IPS DF 6.9 (cell line): ENCODE data around the gene DNAH9.

Source experiments
- DNase-seq: peaks from one replicate; pipeline ENCODE4 v3.0.0-alpha.2; 2013; ENCODE audit warnings: low read depth, low spot score
- H3K27ac ChIP-seq: one replicate; pipeline ENCODE4 v1.5.1; 2013; ENCODE audit warnings: low read length, control low read depth
- H3K27me3 ChIP-seq: 2 replicates; pipeline ENCODE4 v1.6.1; 2013; ENCODE audit warnings: mild to moderate bottlenecking, low read length; ENCODE audit not compliant: control insufficient read depth, insufficient read depth
- H3K36me3 ChIP-seq: 2 replicates; pipeline ENCODE4 v1.6.1; 2013; ENCODE audit warnings: low read length; ENCODE audit not compliant: control insufficient read depth, insufficient read depth
- H3K4me1 ChIP-seq: 2 replicates; pipeline ENCODE4 v1.6.1; 2013; ENCODE audit warnings: low read length; ENCODE audit not compliant: control insufficient read depth, insufficient read depth
- H3K4me3 ChIP-seq: 2 replicates; pipeline ENCODE4 v1.5.1; 2013; ENCODE audit warnings: mild to moderate bottlenecking, low read length
- H3K9me3 ChIP-seq: 2 replicates; pipeline ENCODE4 v1.6.1; 2013; ENCODE audit warnings: low read length, inconsistent platforms; ENCODE audit not compliant: control insufficient read depth, insufficient read depth
- WGBS: extraction: QIAGEN DNeasy Blood & Tissue Kit; methylation state at CpG from one replicate; pipeline ENCODE4 v1.1.7; 2013; ENCODE audit warnings: mixed read lengths, missing lambda C conversion rate; ENCODE audit not compliant: insufficient read length, insufficient coverage; 5-methylcytosine and 5-hydroxymethylcytosine counted together

Gene DNAH9

GRCh38 chr17:11651089-11651488, 52.8 kb downstream of the DNAH9 start:
- no peak overlapping the region for H3K4me3 ChIP-seq
- H3K27me3 ChIP-seq: no peaks in the 10 kb centered on the region
- WGBS: no CpG with 5 or more reads among the region's 3 CpGs
- H3K4me1 ChIP-seq: no peaks in the 10 kb centered on the region
- H3K9me3 ChIP-seq: no peaks in the 10 kb centered on the region
- H3K36me3 ChIP-seq: no peaks in the 10 kb centered on the region
- no peak for DNase-seq
- no peak overlapping the region for H3K27ac ChIP-seq

GRCh38 chr17:11668618-11669017, 70.3 kb downstream of the DNAH9 start:
- Histone ChIP-seq H3K36me3 (no peaks in the 10 kb centered on the region), H3K27ac (no peak overlapping the region), H3K4me3 (no peak overlapping the region), H3K9me3 (no peaks in the 10 kb centered on the region), H3K4me1 (peaks cover 2% of the 10 kb centered on the region; the same call in 1 of the 2 replicates), H3K27me3 (no peaks in the 10 kb centered on the region)
- DNase-seq: peak; percentile 61
- WGBS: no CpG with 5 or more reads among the region's 1 CpG

- DNase-seq: no peak
- Histone ChIP-seq H3K27ac (no peak overlapping the region), H3K27me3 (no peaks in the 10 kb centered on the region), H3K36me3 (no peaks in the 10 kb centered on the region), H3K4me1 (no peaks in the 10 kb centered on the region), H3K9me3 (no peaks in the 10 kb centered on the region), H3K4me3 (no peak overlapping the region)
- no CpG with 5 or more reads among the region's 4 CpGs for WGBS
Observed at GRCh38 chr17:11671126-11671525, 72.9 kb downstream of the DNAH9 start.

GRCh38 chr17:11682646-11683045, 84.4 kb downstream of the DNAH9 start:
- no peak overlapping the region for H3K27ac ChIP-seq
- no peak for DNase-seq
- H3K36me3 ChIP-seq: no peaks in the 10 kb centered on the region
- no peak overlapping the region for H3K4me3 ChIP-seq
- WGBS: no CpG with 5 or more reads among the region's 2 CpGs
- H3K9me3 ChIP-seq: no peaks in the 10 kb centered on the region
- no peaks in the 10 kb centered on the region for H3K27me3 ChIP-seq
- no peaks in the 10 kb centered on the region for H3K4me1 ChIP-seq

GRCh38 chr17:11690681-11691080, 92.4 kb downstream of the DNAH9 start:
- H3K36me3 ChIP-seq: no peaks in the 10 kb centered on the region
- WGBS: no CpG with 5 or more reads among the region's 5 CpGs

GRCh38 chr17:11692688-11693087, 94.4 kb downstream of the DNAH9 start:
- Histone ChIP-seq H3K27me3 (no peaks in the 10 kb centered on the region), H3K4me3 (no peak overlapping the region), H3K4me1 (no peaks in the 10 kb centered on the region), H3K9me3 (no peaks in the 10 kb centered on the region), H3K27ac (no peak overlapping the region), H3K36me3 (no peaks in the 10 kb centered on the region)
- no CpG with 5 or more reads among the region's 9 CpGs for WGBS
- no peak for DNase-seq

More at GRCh38 chr17:11690681-11691080, 92.4 kb downstream of the DNAH9 start:
- DNase-seq: no peak
- no peaks in the 10 kb centered on the region for H3K9me3 ChIP-seq
- no peak overlapping the region for H3K27ac ChIP-seq
- H3K4me1 ChIP-seq: no peaks in the 10 kb centered on the region
- no peak overlapping the region for H3K4me3 ChIP-seq
- no peaks in the 10 kb centered on the region for H3K27me3 ChIP-seq

- no CpG with 5 or more reads among the region's 11 CpGs for WGBS
- Histone ChIP-seq H3K4me3 (no peak overlapping the region), H3K27me3 (no peaks in the 10 kb centered on the region), H3K4me1 (no peaks in the 10 kb centered on the region), H3K27ac (no peak overlapping the region), H3K9me3 (no peaks in the 10 kb centered on the region), H3K36me3 (no peaks in the 10 kb centered on the region)
- no peak for DNase-seq
Observed at GRCh38 chr17:11693284-11693683, 95.0 kb downstream of the DNAH9 start.

GRCh38 chr17:11700668-11701067, 102.4 kb downstream of the DNAH9 start:
- WGBS: no CpG with 5 or more reads among the region's 3 CpGs
- Histone ChIP-seq H3K9me3 (no peaks in the 10 kb centered on the region), H3K36me3 (no peaks in the 10 kb centered on the region), H3K4me1 (no peaks in the 10 kb centered on the region), H3K27me3 (no peaks in the 10 kb centered on the region), H3K27ac (no peak overlapping the region), H3K4me3 (no peak overlapping the region)
- DNase-seq: no peak

- no peaks in the 10 kb centered on the region for H3K4me1 ChIP-seq
- no CpG with 5 or more reads among the region's 8 CpGs for WGBS
Observed at GRCh38 chr17:11701911-11702310, 103.6 kb downstream of the DNAH9 start.

GRCh38 chr17:11704041-11704440, 105.8 kb downstream of the DNAH9 start:
- Histone ChIP-seq H3K4me1 (no peaks in the 10 kb centered on the region), H3K36me3 (no peaks in the 10 kb centered on the region), H3K27ac (no peak overlapping the region), H3K4me3 (no peak overlapping the region), H3K9me3 (no peaks in the 10 kb centered on the region), H3K27me3 (no peaks in the 10 kb centered on the region)
- no CpG with 5 or more reads among the region's 3 CpGs for WGBS
- DNase-seq: no peak

More at GRCh38 chr17:11701911-11702310, 103.6 kb downstream of the DNAH9 start:
- no peak for DNase-seq
- Histone ChIP-seq H3K27me3 (no peaks in the 10 kb centered on the region), H3K36me3 (no peaks in the 10 kb centered on the region), H3K9me3 (no peaks in the 10 kb centered on the region), H3K27ac (no peak overlapping the region), H3K4me3 (no peak overlapping the region)

- no CpG with 5 or more reads among the region's 3 CpGs for WGBS
- Histone ChIP-seq H3K4me1 (no peaks in the 10 kb centered on the region), H3K4me3 (no peak overlapping the region), H3K27ac (no peak overlapping the region), H3K9me3 (no peaks in the 10 kb centered on the region), H3K36me3 (no peaks in the 10 kb centered on the region), H3K27me3 (no peaks in the 10 kb centered on the region)
- DNase-seq: no peak
Observed at GRCh38 chr17:11705111-11705510, 106.8 kb downstream of the DNAH9 start.
